Prostate gland (tissue), 2 donors: ENCODE data around the gene FMNL1. TPM values are rescaled to one million over a fixed set of nuclear protein-coding genes. Genes with fewer than 3 reads are reported as not detected.
A peak's percentile ranks its signal among the peaks of the same experiment; 100 is the strongest.

Experiments used
- DNase-seq: peaks from one replicate; pipeline ENCODE4 v3.0.0-alpha.2; 2019; ENCODE audit warnings: low spot score
- H3K27ac ChIP-seq, 2 donors: fragments of 200-600 bp; sonication (generic); 2 replicates each; pipeline ENCODE4 v1.5.1; 2017 to 2019
- H3K27me3 ChIP-seq: fragments of 200-600 bp; sonication (generic); replicated peaks from 2 replicates; pipeline ENCODE4 v1.5.1; 2019; ENCODE audit not compliant: insufficient read depth
- H3K36me3 ChIP-seq, 2 donors: fragments of 200-600 bp; sonication (generic); 1 replicate in 1 of 2; 2 replicates in 1 of 2; pipeline versions ENCODE4 v1.5.1 to v1.8.1; 2017 to 2019
- H3K4me1 ChIP-seq: fragments of 200-600 bp; sonication (generic); replicated peaks from 2 replicates; pipeline ENCODE4 v1.5.1; 2019
- H3K4me3 ChIP-seq, 2 donors: fragments of 200-600 bp; sonication (generic); 2 replicates each; pipeline ENCODE4 v1.5.1; 2017 to 2019
- H3K9me3 ChIP-seq: fragments of 200-600 bp; sonication (generic); 2 replicates; pipeline ENCODE4 v1.5.1; 2017
- POLR2A ChIP-seq: fragments of 450-650 bp; IDR thresholded peaks from one replicate; pipeline ENCODE4 v1.6.1; 2016; ENCODE audit warnings: antibody characterized with exemption, mild to moderate bottlenecking
- POLR2AphosphoS5 ChIP-seq: sonication (generic); formaldehyde crosslinking; IDR thresholded peaks from one replicate; pipeline ENCODE4 v1.6.1; 2017; ENCODE audit warnings: antibody characterized with exemption
- WGBS: methylation state at CpG from one replicate; pipeline ENCODE4 v1.1.5; 2018; 5-methylcytosine and 5-hydroxymethylcytosine counted together
- intact Hi-C: fragments of 100-400 bp; cut with DNase I; formaldehyde crosslinking; loops from one replicate; pipeline ENCODE4 v1.14.2; 2022
- total RNA-seq, 2 donors: library from RNA; depleted of rRNA; stranded (reverse); fragments of >200 nt; gene quantifications; one replicate each; pipeline ENCODE4 v1.1.0, GENCODE V29; 2016
- TF ChIP-seq, protein P1 (sequence below), 4 experiments: fragments of 200-600 bp in 2 of 4; fragments of 450-650 bp in 2 of 4; sonication (generic) in 2 of 4; IDR thresholded peaks; 1 replicate in 3 of 4; 2 replicates in 1 of 4; pipeline ENCODE4 v1.5.1; 2016 to 2019; ENCODE audit warnings: antibody characterized with exemption in 4 of 4, mild to moderate bottlenecking in 2 of 4, moderate library complexity in 2 of 4

The FMNL1 gene
- total RNA-seq, 2 donors from 2014 or later, result 3.6 to 12.2 TPM

- no peak overlapping the region for H3K4me3 ChIP-seq
- H3K36me3 ChIP-seq, result no peaks in the 10 kb centered on the region
- H3K9me3 ChIP-seq, result no peaks in the 10 kb centered on the region
- peaks cover 5% of the 10 kb centered on the region for H3K4me1 ChIP-seq
- DNase-seq, result no peak
- 51% methylated on average over 6 of the region's 6 CpGs for WGBS
- H3K27ac ChIP-seq, result no peak overlapping the region
- no peaks in the 10 kb centered on the region for H3K27me3 ChIP-seq
- intact Hi-C loops, result loop anchor here (2.0 kb wide), 2 partner anchors 41 to 57 kb away; partner anchors contain the start of gene MAP3K14
- no peak for TF ChIP-seq POLR2AphosphoS5
Measured at GRCh38 chr17:45276031-45276430, 54.3 kb downstream of the FMNL1 start.

DNA sequence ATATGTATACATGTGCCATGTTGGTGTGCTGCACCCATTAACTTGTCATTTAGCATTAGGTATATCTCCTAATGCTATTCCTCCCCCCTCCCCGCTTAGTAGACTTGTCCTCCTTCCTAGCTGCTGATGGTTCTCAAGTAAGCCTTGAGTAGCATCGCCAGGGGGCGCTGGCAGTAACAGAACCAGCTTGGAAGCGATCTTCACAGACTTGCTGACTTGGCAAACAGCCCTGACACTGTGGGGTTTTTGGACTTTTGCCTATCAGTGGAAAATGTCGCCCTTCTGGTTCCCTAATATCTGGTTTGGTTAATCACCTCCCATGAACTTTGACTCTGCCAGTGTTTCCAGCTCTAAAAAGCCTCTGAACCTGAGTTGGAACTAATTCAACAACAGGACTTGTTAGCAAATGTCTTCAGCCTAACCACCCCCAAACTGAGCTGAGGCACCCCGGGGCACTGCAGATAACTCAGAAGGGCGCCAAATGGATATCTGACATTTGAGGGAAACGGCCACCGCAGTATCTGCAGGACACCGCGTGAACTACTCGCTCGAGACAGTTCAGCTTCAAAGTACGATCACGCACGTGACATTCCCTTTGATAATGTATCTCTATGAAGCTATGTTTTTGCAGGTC lies 55.6 kb downstream of the FMNL1 start:
- TF ChIP-seq, protein P1, sequence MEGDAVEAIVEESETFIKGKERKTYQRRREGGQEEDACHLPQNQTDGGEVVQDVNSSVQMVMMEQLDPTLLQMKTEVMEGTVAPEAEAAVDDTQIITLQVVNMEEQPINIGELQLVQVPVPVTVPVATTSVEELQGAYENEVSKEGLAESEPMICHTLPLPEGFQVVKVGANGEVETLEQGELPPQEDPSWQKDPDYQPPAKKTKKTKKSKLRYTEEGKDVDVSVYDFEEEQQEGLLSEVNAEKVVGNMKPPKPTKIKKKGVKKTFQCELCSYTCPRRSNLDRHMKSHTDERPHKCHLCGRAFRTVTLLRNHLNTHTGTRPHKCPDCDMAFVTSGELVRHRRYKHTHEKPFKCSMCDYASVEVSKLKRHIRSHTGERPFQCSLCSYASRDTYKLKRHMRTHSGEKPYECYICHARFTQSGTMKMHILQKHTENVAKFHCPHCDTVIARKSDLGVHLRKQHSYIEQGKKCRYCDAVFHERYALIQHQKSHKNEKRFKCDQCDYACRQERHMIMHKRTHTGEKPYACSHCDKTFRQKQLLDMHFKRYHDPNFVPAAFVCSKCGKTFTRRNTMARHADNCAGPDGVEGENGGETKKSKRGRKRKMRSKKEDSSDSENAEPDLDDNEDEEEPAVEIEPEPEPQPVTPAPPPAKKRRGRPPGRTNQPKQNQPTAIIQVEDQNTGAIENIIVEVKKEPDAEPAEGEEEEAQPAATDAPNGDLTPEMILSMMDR (IDR thresholded peaks at IDR 0.05), result peak; percentile 62 to 94 (median 88)
- peak; percentile 79 for TF ChIP-seq POLR2AphosphoS5
- no peak for TF ChIP-seq POLR2A
- no peaks in the 10 kb centered on the region for H3K9me3 ChIP-seq
- intact Hi-C loops, result loop anchor here (2.0 kb wide), 2 partner anchors 39 to 59 kb away; partner anchors contain the start of gene MAP3K14
- H3K27ac ChIP-seq, result peak overlapping the region; percentile 7 to 61
- no peaks in the 10 kb centered on the region for H3K36me3 ChIP-seq
- H3K27me3 ChIP-seq, result no peaks in the 10 kb centered on the region
- peaks cover 5% of the 10 kb centered on the region for H3K4me1 ChIP-seq
- H3K4me3 ChIP-seq, result no peak overlapping the region
- peak; percentile 93 for DNase-seq
- WGBS, result 18% methylated on average over 16 of the region's 16 CpGs

DNA sequence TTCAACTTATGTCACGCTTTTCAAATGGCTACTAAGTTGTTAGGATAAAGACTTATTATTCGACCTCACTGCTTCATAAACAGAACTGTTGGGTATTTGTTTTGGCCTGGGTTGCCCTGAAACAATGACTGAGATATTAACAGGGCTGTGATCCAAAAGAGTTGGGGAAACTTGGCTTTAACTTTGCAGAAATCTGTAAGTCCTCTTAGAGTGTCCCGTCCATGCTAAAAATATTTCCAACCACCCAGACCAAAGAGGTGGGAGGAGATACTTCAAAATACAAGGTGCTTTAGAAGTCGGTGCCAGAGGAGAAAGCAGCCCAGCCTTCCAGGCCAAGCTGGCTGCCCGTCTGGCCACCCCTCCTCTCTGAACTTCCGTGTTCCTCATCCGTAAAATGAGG lies 56.3 kb downstream of the FMNL1 start:
- no peaks in the 10 kb centered on the region for H3K9me3 ChIP-seq
- TF ChIP-seq, protein P1 (IDR thresholded peaks at IDR 0.05), result no peak
- peak; percentile 50 for TF ChIP-seq POLR2AphosphoS5
- no peak overlapping the region for H3K4me3 ChIP-seq
- peak; percentile 29 for DNase-seq
- H3K36me3 ChIP-seq, result peaks cover 0 to under 1% of the 10 kb centered on the region in 2 donors
- peak overlapping the region; percentile 34 to 61 for H3K27ac ChIP-seq
- H3K27me3 ChIP-seq, result no peaks in the 10 kb centered on the region
- intact Hi-C loops, result loop anchor here (1.0 to 2.0 kb wide), 3 partner anchors 39 to 106 kb away; partner anchors contain the start of gene MAP3K14
- peaks cover 5% of the 10 kb centered on the region for H3K4me1 ChIP-seq
- 10% methylated on average over 7 of the region's 7 CpGs for WGBS

DNA sequence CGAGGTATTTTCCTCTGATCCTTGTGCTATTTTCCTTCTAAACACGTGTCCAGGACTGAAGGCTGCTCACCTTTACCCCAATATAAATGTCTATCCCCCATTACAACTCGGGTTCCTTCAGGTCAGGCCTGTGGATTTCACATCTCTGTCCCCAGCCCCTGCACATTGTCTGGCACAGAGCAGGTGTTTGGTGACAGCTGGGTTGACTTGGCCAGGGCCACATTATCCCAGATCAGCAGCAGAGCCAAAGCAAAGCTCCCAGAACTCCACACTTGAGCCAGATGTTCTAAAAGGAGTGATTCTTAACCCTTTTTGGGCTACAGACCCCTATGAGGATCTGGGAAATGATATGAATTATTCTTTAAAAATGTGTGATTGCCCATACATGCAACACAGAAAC lies 58.2 kb downstream of the FMNL1 start:
- H3K4me3 ChIP-seq, result no peak overlapping the region
- H3K9me3 ChIP-seq, result no peaks in the 10 kb centered on the region
- no peak overlapping the region for H3K27ac ChIP-seq
- TF ChIP-seq, protein P1 (IDR thresholded peaks at IDR 0.05), result no peak
- TF ChIP-seq POLR2A (no peak), POLR2AphosphoS5 (no peak)
- H3K36me3 ChIP-seq, result peaks cover 0 to 15% of the 10 kb centered on the region in 2 donors
- no peak for DNase-seq
- WGBS, result 45% methylated on average over 3 of the region's 3 CpGs
- peaks cover 5% of the 10 kb centered on the region for H3K4me1 ChIP-seq
- intact Hi-C loops, result no loop called here
- no peaks in the 10 kb centered on the region for H3K27me3 ChIP-seq

GRCh38 chr17:45282683-45283644 lies 61.3 kb downstream of the FMNL1 start:
- H3K4me3 ChIP-seq, result no peak overlapping the region
- peaks cover 0 to 23% of the 10 kb centered on the region in 2 donors for H3K36me3 ChIP-seq
- peak overlapping the region in 1 of 2 donors; percentile 50 for H3K27ac ChIP-seq
- intact Hi-C loops, result no loop called here
- no peaks in the 10 kb centered on the region for H3K27me3 ChIP-seq
- WGBS, result 63% methylated on average over 21 of the region's 21 CpGs
- TF ChIP-seq, protein P1 (IDR thresholded peaks at IDR 0.05), result no peak
- TF ChIP-seq POLR2A (no peak), POLR2AphosphoS5 (peak; percentile 28)
- H3K9me3 ChIP-seq, result no peaks in the 10 kb centered on the region
- H3K4me1 ChIP-seq, result no peaks in the 10 kb centered on the region
- DNase-seq, result no peak
